SJSA1 (cell line): ENCODE data around the gene DSEL. TPM values are rescaled to one million over a fixed set of nuclear protein-coding genes. Genes with fewer than 3 reads are reported as not detected.
A peak's percentile ranks its signal among the peaks of the same experiment; 100 is the strongest.

ENCODE experiments used
- DNase-seq, 2 experiments: peaks; one replicate each; pipeline ENCODE4 v3.0.0-alpha.2; 2015 to 2020; ENCODE audit warnings: low spot score in 2 of 2, low read depth in 1 of 2
- H3K27ac ChIP-seq: fragments of 250-450 bp; sonication (Bioruptor Pico); 2 replicates; pipeline ENCODE4 v1.5.1; 2020; ENCODE audit warnings: mild to moderate bottlenecking, moderate library complexity
- H3K27me3 ChIP-seq: fragments of 250-450 bp; sonication (Bioruptor Pico); replicated peaks from 2 replicates; pipeline ENCODE4 v1.5.1; 2020; ENCODE audit warnings: mild to moderate bottlenecking, moderate library complexity
- H3K36me3 ChIP-seq: fragments of 250-450 bp; sonication (Bioruptor Pico); 2 replicates; pipeline ENCODE4 v1.5.1; 2020; ENCODE audit warnings: mild to moderate bottlenecking
- H3K4me1 ChIP-seq: fragments of 250-450 bp; sonication (Bioruptor Pico); replicated peaks from 2 replicates; pipeline ENCODE4 v1.6.1; 2021; ENCODE audit warnings: mild to moderate bottlenecking
- H3K4me3 ChIP-seq: fragments of 250-450 bp; sonication (Bioruptor Pico); 2 replicates; pipeline ENCODE4 v1.5.1; 2020; ENCODE audit warnings: mild to moderate bottlenecking
- H3K9me3 ChIP-seq: fragments of 250-450 bp; sonication (Bioruptor Pico); replicated peaks from 2 replicates; pipeline ENCODE4 v1.5.1; 2020; ENCODE audit warnings: mild to moderate bottlenecking
- total RNA-seq: library from RNA; depleted of rRNA; stranded (reverse); fragments of >200 nt; shearing (Covaris generic); gene quantifications from 2 replicates; pipeline ENCODE4 v1.2.3, GENCODE V29; 2014

DSEL gene
- total RNA-seq, 1 experiment from 2014 or later = 11.0 TPM

- Histone ChIP-seq H3K27me3 (no peaks in the 10 kb centered on the region), H3K36me3 (peaks cover 4% of the 10 kb centered on the region), H3K9me3 (no peaks in the 10 kb centered on the region), H3K4me3 (peak overlapping the region; percentile 84), H3K27ac (no peak overlapping the region), H3K4me1 (peaks cover 7% of the 10 kb centered on the region)
- no peak for DNase-seq
Observed at GRCh38 chr18:67514901-67515540, 1.5 kb downstream of the DSEL start.

GRCh38 chr18:67514465-67514864, 2.1 kb downstream of the DSEL start:
- H3K27ac ChIP-seq = no peak overlapping the region
- H3K36me3 ChIP-seq = peaks cover 4% of the 10 kb centered on the region
- H3K9me3 ChIP-seq = no peaks in the 10 kb centered on the region
- DNase-seq = no peak
- H3K27me3 ChIP-seq = no peaks in the 10 kb centered on the region
- H3K4me3 ChIP-seq = no peak overlapping the region
- peaks cover 7% of the 10 kb centered on the region for H3K4me1 ChIP-seq

GRCh38 chr18:67513280-67513679, 3.2 kb downstream of the DSEL start:
- H3K27ac ChIP-seq = no peak overlapping the region
- DNase-seq = no peak
- no peaks in the 10 kb centered on the region for H3K9me3 ChIP-seq
- H3K27me3 ChIP-seq = no peaks in the 10 kb centered on the region
- H3K36me3 ChIP-seq = peaks cover 4% of the 10 kb centered on the region
- H3K4me3 ChIP-seq = no peak overlapping the region
- peaks cover 7% of the 10 kb centered on the region for H3K4me1 ChIP-seq

- H3K4me3 ChIP-seq = no peak overlapping the region
- peaks cover 3% of the 10 kb centered on the region; the same call in 1 of the 2 replicates for H3K4me1 ChIP-seq
- H3K27me3 ChIP-seq = no peaks in the 10 kb centered on the region
- H3K9me3 ChIP-seq = no peaks in the 10 kb centered on the region
- peaks cover 4% of the 10 kb centered on the region for H3K36me3 ChIP-seq
- no peak for DNase-seq
- H3K27ac ChIP-seq = no peak overlapping the region
Observed at GRCh38 chr18:67511840-67512239, 4.7 kb downstream of the DSEL start.

- Histone ChIP-seq H3K27ac (no peak overlapping the region), H3K9me3 (no peaks in the 10 kb centered on the region), H3K27me3 (no peaks in the 10 kb centered on the region), H3K4me3 (no peak overlapping the region), H3K4me1 (peaks cover 3% of the 10 kb centered on the region; the same call in 1 of the 2 replicates), H3K36me3 (no peaks in the 10 kb centered on the region; the same call in 1 of the 2 replicates)
- no peak for DNase-seq
Observed at GRCh38 chr18:67510831-67511230, 5.7 kb downstream of the DSEL start.

GRCh38 chr18:67509741-67510391, 6.7 kb downstream of the DSEL start:
- H3K4me1 ChIP-seq = no peaks in the 10 kb centered on the region; the same call in 1 of the 2 replicates
- DNase-seq = no peak
- no peaks in the 10 kb centered on the region; the same call in 1 of the 2 replicates for H3K36me3 ChIP-seq
- no peak overlapping the region for H3K4me3 ChIP-seq
- H3K27me3 ChIP-seq = no peaks in the 10 kb centered on the region
- H3K9me3 ChIP-seq = no peaks in the 10 kb centered on the region
- no peak overlapping the region for H3K27ac ChIP-seq

GRCh38 chr18:67508146-67508545, 8.4 kb downstream of the DSEL start:
- no peaks in the 10 kb centered on the region for H3K4me1 ChIP-seq
- H3K27ac ChIP-seq = no peak overlapping the region
- no peak for DNase-seq
- no peaks in the 10 kb centered on the region for H3K9me3 ChIP-seq
- no peaks in the 10 kb centered on the region for H3K27me3 ChIP-seq
- H3K4me3 ChIP-seq = no peak overlapping the region
- no peaks in the 10 kb centered on the region; the same call in 1 of the 2 replicates for H3K36me3 ChIP-seq

DNA sequence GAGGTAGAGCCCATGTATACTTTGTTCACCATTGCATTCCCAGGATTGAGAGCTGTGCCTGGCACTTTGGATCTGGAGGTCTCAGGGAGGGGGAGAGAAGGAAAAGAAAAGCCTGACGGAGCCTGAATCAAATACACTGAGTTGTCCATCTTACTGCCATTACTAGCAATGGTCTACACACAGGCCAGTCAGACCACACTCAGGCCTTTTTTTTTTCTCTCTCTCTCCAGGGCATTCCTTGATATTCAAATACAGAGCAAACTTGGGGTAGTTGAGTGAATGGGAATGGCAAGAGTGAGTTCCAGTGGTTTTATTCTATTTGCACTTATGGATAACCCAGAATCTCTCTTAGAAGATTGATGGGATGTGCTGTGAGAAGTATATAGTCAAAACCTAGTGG, 11.8 kb downstream of the DSEL start:
- H3K9me3 ChIP-seq = no peaks in the 10 kb centered on the region
- no peak overlapping the region for H3K4me3 ChIP-seq
- no peaks in the 10 kb centered on the region for H3K27me3 ChIP-seq
- no peaks in the 10 kb centered on the region for H3K36me3 ChIP-seq
- no peaks in the 10 kb centered on the region for H3K4me1 ChIP-seq
- no peak for DNase-seq
- H3K27ac ChIP-seq = no peak overlapping the region

DNA sequence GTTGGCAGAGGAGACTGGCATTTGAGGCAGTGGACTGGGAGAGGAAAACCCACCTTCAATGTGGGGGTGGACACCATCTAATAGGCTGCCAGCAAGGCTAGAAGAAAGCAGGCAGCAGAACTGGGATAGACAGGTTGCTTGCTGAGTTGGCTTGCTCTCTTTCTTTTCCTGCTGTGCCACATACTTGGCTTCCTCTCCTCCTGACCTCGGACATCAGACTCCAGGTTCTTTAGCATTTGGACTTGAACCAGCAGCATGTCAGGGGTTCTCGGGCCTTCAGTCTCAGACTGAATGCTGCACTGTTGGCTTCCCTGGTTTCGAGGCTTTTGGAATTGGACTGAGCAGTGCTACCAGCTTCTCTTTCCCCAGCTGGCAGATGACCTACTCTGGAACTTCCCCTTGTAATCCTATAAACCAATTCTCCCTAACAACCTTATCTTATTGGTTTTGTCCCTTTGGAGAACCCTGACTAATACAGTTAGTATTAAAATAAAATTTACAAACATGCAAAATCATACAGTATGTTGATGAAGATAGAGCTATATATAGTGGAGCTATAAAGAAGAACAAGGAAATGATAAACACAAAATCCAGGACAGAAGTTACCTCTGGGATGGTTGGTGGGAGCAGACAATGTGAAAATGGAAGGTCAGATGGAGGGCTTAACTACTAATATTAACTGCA, 15.9 kb downstream of the DSEL start:
- Histone ChIP-seq H3K4me1 (no peaks in the 10 kb centered on the region), H3K27ac (no peak overlapping the region), H3K36me3 (no peaks in the 10 kb centered on the region), H3K4me3 (no peak overlapping the region), H3K9me3 (no peaks in the 10 kb centered on the region), H3K27me3 (no peaks in the 10 kb centered on the region)
- DNase-seq = no peak

- H3K36me3 ChIP-seq = no peaks in the 10 kb centered on the region
- no peak overlapping the region for H3K4me3 ChIP-seq
- H3K4me1 ChIP-seq = no peaks in the 10 kb centered on the region
- H3K9me3 ChIP-seq = no peaks in the 10 kb centered on the region
- H3K27ac ChIP-seq = no peak overlapping the region
- no peaks in the 10 kb centered on the region for H3K27me3 ChIP-seq
- peak in 1 of 2 experiments; percentile 8 for DNase-seq
Observed at GRCh38 chr18:67496469-67496868, 20.1 kb downstream of the DSEL start.

DNA sequence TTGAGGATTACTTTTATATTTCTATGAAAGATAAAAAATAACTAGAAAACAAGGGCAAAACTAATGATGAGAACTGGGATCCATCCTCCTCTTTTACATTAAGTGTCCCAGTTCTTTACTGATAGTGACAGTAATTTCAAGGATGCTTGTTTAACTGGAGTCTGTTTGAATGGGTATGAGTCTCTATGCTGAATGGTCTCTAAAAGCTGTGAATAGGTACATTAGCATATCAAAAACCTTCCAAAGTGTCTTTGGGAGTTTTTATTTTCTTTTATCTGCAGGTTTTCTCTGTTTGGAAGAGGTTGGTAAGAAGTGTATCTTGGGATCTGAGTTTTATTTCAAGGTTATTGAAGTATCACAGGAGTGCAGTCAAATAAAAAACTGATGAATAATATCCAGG, 30.0 kb downstream of the DSEL start:
- H3K36me3 ChIP-seq = no peaks in the 10 kb centered on the region

GRCh38 chr18:67485655-67486054, 30.9 kb downstream of the DSEL start:
- Histone ChIP-seq H3K4me1 (no peaks in the 10 kb centered on the region), H3K27ac (no peak overlapping the region), H3K27me3 (no peaks in the 10 kb centered on the region), H3K9me3 (no peaks in the 10 kb centered on the region), H3K36me3 (no peaks in the 10 kb centered on the region), H3K4me3 (no peak overlapping the region)
- no peak for DNase-seq

More for the DNA sequence above, 30.0 kb downstream of the DSEL start:
- no peaks in the 10 kb centered on the region for H3K9me3 ChIP-seq
- H3K4me3 ChIP-seq = no peak overlapping the region
- no peaks in the 10 kb centered on the region for H3K27me3 ChIP-seq
- no peak for DNase-seq
- no peak overlapping the region for H3K27ac ChIP-seq
- H3K4me1 ChIP-seq = no peaks in the 10 kb centered on the region

DNA sequence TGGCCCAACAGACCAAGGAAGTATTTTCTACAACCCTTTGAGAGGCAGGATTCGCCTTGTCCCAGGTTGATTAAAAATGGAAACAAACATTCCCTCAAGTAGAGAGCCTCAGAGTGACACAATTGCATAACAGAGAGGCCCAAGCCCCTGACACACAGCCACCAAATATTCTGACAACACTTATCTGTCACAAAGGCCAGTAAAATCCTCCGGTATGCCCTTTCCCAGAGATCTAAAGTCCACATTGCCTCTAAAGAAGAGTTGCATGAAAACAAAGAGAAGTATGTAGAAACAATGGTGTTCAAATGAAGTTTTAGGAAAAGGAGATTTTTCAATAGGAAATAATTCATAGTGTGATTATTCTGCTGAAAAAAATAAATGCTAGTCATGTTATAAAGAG, 32.1 kb downstream of the DSEL start:
- no peak overlapping the region for H3K27ac ChIP-seq
- no peaks in the 10 kb centered on the region for H3K36me3 ChIP-seq
- no peaks in the 10 kb centered on the region for H3K9me3 ChIP-seq
- no peak overlapping the region for H3K4me3 ChIP-seq
- DNase-seq = no peak
- no peaks in the 10 kb centered on the region for H3K27me3 ChIP-seq
- H3K4me1 ChIP-seq = no peaks in the 10 kb centered on the region

DNA sequence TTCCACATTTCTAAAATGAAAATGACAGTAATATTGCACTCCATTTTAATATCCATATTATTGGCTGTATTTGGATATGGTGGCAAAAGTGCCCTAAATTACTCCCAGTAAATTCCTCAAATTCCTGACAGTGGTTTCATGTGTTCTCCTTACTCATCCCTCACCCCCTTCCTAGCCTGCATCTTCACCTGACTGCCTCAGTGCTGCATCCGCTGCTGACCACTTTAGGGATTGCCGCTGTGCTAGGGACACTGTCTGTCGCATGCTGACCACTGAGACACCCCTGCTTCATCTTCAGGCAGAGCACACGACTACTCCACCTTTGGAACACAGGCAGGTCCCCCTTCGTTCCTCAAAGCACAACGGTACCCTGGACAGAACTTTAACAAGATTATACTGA, 32.6 kb downstream of the DSEL start:
- Histone ChIP-seq H3K27ac (no peak overlapping the region), H3K9me3 (no peaks in the 10 kb centered on the region), H3K4me1 (no peaks in the 10 kb centered on the region), H3K27me3 (no peaks in the 10 kb centered on the region), H3K36me3 (no peaks in the 10 kb centered on the region), H3K4me3 (no peak overlapping the region)
- no peak for DNase-seq
